ENCODE data around the gene LRP2BP.
"Not testable (repeated sequence)": the region's sequence is repeated elsewhere in the genome, so short reads cannot be mapped to it uniquely, and the experiment has no call there.

Gene LRP2BP

GRCh38 chr4:185358959-185359358 is 36.8 kb downstream of the LRP2BP start:
- DNase-seq: no peak

- DNase-seq: no peak
Observed at GRCh38 chr4:185358514-185358913, 37.2 kb downstream of the LRP2BP start.

- DNase-seq: no peak
Observed at GRCh38 chr4:185357733-185358440, 37.8 kb downstream of the LRP2BP start.

GRCh38 chr4:185357211-185357610 is 38.5 kb downstream of the LRP2BP start:
- no peak for DNase-seq

- no peak for DNase-seq
Observed at GRCh38 chr4:185352741-185353140, 43.0 kb downstream of the LRP2BP start.

GRCh38 chr4:185352202-185352601 is 43.5 kb downstream of the LRP2BP start:
- no peak for DNase-seq

GRCh38 chr4:185351691-185352090 is 44.0 kb downstream of the LRP2BP start:
- no peak for DNase-seq

GRCh38 chr4:185346975-185347601 is 48.6 kb downstream of the LRP2BP start:
- no peak for DNase-seq

- DNase-seq: peak; percentile 71
Observed at GRCh38 chr4:185344743-185345538, 50.8 kb downstream of the LRP2BP start.

GRCh38 chr4:185343726-185344581 is 51.8 kb downstream of the LRP2BP start:
- peak; percentile 70 for DNase-seq

- peak; percentile 77 for DNase-seq
Observed at GRCh38 chr4:185341841-185342240, 53.9 kb downstream of the LRP2BP start.

GRCh38 chr4:185341377-185341776 is 54.3 kb downstream of the LRP2BP start:
- DNase-seq: no peak

GRCh38 chr4:185339941-185340340 is 55.8 kb downstream of the LRP2BP start:
- no peak for DNase-seq

GRCh38 chr4:185335579-185335978 is 60.1 kb downstream of the LRP2BP start:
- DNase-seq: no peak

GRCh38 chr4:185334326-185334725 is 61.4 kb downstream of the LRP2BP start:
- DNase-seq: no peak

- DNase-seq: peak; percentile 69
Observed at GRCh38 chr4:185332575-185333464, 62.9 kb downstream of the LRP2BP start.

- DNase-seq: not testable (repeated sequence)
Observed at GRCh38 chr4:185329879-185330510, 65.7 kb downstream of the LRP2BP start.

GRCh38 chr4:185328586-185328985 is 67.1 kb downstream of the LRP2BP start:
- DNase-seq: no peak

GRCh38 chr4:185325721-185326120 is 70.0 kb downstream of the LRP2BP start:
- DNase-seq: not testable (repeated sequence)

GRCh38 chr4:185324361-185324760 is 71.4 kb downstream of the LRP2BP start:
- DNase-seq: not testable (repeated sequence)

GRCh38 chr4:185323606-185324005 is 72.1 kb downstream of the LRP2BP start:
- no peak for DNase-seq

All from activated CD4-positive, alpha-beta T cell treated with anti-CD3 and anti-CD28 coated beads, Interleukin-10, Interleukin-2, amounts not matched to agents 100 ng/mL and 50 ng/mL, durations not matched to agents 16 hours and 8 hours (primary cell).